MM.1S (cell line): ENCODE data around the gene DCBLD1.

Source experiments
- DNase-seq: peaks from one replicate; pipeline ENCODE4 v3.0.0-alpha.2; 2015
- H2AFZ ChIP-seq: fragments of 300-600 bp; sonication (generic); 2 replicates; pipeline ENCODE4 v1.6.0; 2016; ENCODE audit warnings: antibody characterized with exemption, low read length
- H3F3A ChIP-seq: fragments of 300-600 bp; sonication (generic); 2 replicates; pipeline ENCODE4 v1.6.1; 2016; ENCODE audit warnings: mild to moderate bottlenecking, antibody characterized with exemption, low read length, moderate library complexity, mixed read lengths; ENCODE audit not compliant: insufficient read depth
- H3K27ac ChIP-seq: fragments of 300-600 bp; sonication (generic); 2 replicates; pipeline ENCODE4 v1.5.1; 2016; ENCODE audit warnings: mild to moderate bottlenecking, low read length
- H3K27me3 ChIP-seq: fragments of 300-600 bp; sonication (generic); replicated peaks from 2 replicates; pipeline ENCODE4 v1.6.0; 2016; ENCODE audit warnings: low read length; ENCODE audit not compliant: insufficient read depth
- H3K36me3 ChIP-seq: fragments of 300-600 bp; sonication (generic); replicated peaks from 2 replicates; pipeline ENCODE4 v1.6.1; 2016; ENCODE audit warnings: mild to moderate bottlenecking, low read length, mixed read lengths; ENCODE audit not compliant: insufficient read depth
- H3K4me1 ChIP-seq: fragments of 300-600 bp; sonication (generic); 2 replicates; pipeline ENCODE4 v1.6.1; 2016; ENCODE audit warnings: low read length, mixed read lengths
- H3K4me2 ChIP-seq: fragments of 300-600 bp; sonication (generic); 2 replicates; pipeline ENCODE4 v1.6.0; 2016; ENCODE audit warnings: low read depth, low read length
- H3K4me3 ChIP-seq: fragments of 300-600 bp; sonication (generic); 2 replicates; pipeline ENCODE4 v1.5.1; 2016; ENCODE audit warnings: low read length, mixed read lengths
- H3K79me2 ChIP-seq: fragments of 300-600 bp; sonication (generic); 2 replicates; pipeline ENCODE4 v1.6.1; 2016; ENCODE audit warnings: mixed run types, low read length, mixed read lengths
- H3K9ac ChIP-seq: fragments of 300-600 bp; sonication (generic); 2 replicates; pipeline ENCODE4 v1.6.1; 2016; ENCODE audit warnings: low read length, mixed read lengths
- H3K9me2 ChIP-seq: fragments of 300-600 bp; sonication (generic); replicated peaks from 2 replicates; pipeline ENCODE4 v1.6.1; 2016; ENCODE audit warnings: mild to moderate bottlenecking, low read length, mixed read lengths; ENCODE audit not compliant: insufficient read depth
- H3K9me3 ChIP-seq: fragments of 300-600 bp; sonication (generic); replicated peaks from 2 replicates; pipeline ENCODE4 v1.6.1; 2016; ENCODE audit warnings: mild to moderate bottlenecking, low read length, mixed read lengths; ENCODE audit not compliant: insufficient read depth
- H4K20me1 ChIP-seq: fragments of 300-600 bp; sonication (generic); 2 replicates; pipeline ENCODE4 v1.6.1; 2016; ENCODE audit warnings: mild to moderate bottlenecking, low read length, moderate library complexity, mixed read lengths; ENCODE audit not compliant: insufficient read depth
- CTCF ChIP-seq: fragments of 300-600 bp; sonication (generic); IDR thresholded peaks from 2 replicates; pipeline ENCODE4 v1.5.1; 2016; ENCODE audit warnings: antibody characterized with exemption, low read length, mixed read lengths
- EZH2 ChIP-seq: fragments of 300-600 bp; sonication (generic); optimal IDR thresholded peaks from 2 replicates; pipeline ENCODE3; 2017; ENCODE audit warnings: low read depth, mild to moderate bottlenecking, antibody characterized with exemption, low read length, mixed read lengths
- EZH2phosphoT487 ChIP-seq: fragments of 300-600 bp; sonication (generic); IDR thresholded peaks from 2 replicates; pipeline ENCODE4 v1.6.1; 2018; ENCODE audit warnings: antibody characterized with exemption, low read length

DCBLD1 gene

GRCh38 chr6:117472667-117473066 lies 9.8 kb upstream of the DCBLD1 start:
- H3K79me2 ChIP-seq = no peaks in the 10 kb centered on the region
- no peak overlapping the region for H2AFZ ChIP-seq
- no peak overlapping the region for H3K27ac ChIP-seq
- no peaks in the 10 kb centered on the region for H4K20me1 ChIP-seq
- no peaks in the 10 kb centered on the region for H3K9me3 ChIP-seq
- no peak overlapping the region for H3K9ac ChIP-seq
- peak; percentile 39 for DNase-seq
- no peaks in the 10 kb centered on the region; the same call in 1 of the 2 replicates for H3F3A ChIP-seq
- no peak overlapping the region for H3K4me2 ChIP-seq
- H3K36me3 ChIP-seq = no peaks in the 10 kb centered on the region
- peaks cover 16% of the 10 kb centered on the region for H3K4me1 ChIP-seq
- no peak overlapping the region for H3K4me3 ChIP-seq
- no peaks in the 10 kb centered on the region for H3K9me2 ChIP-seq
- no peak for TF ChIP-seq EZH2phosphoT487
- no peaks in the 10 kb centered on the region for H3K27me3 ChIP-seq

- peaks cover 5% of the 10 kb centered on the region for H3F3A ChIP-seq
- H3K36me3 ChIP-seq = no peaks in the 10 kb centered on the region
- no peaks in the 10 kb centered on the region for H3K9me3 ChIP-seq
- H3K9ac ChIP-seq = no peak overlapping the region
- H3K4me3 ChIP-seq = no peak overlapping the region
- H3K4me1 ChIP-seq = peaks cover 22% of the 10 kb centered on the region
- H3K4me2 ChIP-seq = no peak overlapping the region
- no peak for DNase-seq
- H4K20me1 ChIP-seq = no peaks in the 10 kb centered on the region
- H3K79me2 ChIP-seq = no peaks in the 10 kb centered on the region
- H3K9me2 ChIP-seq = no peaks in the 10 kb centered on the region
- no peak overlapping the region for H3K27ac ChIP-seq
- TF ChIP-seq EZH2phosphoT487 = no peak
- TF ChIP-seq EZH2 = no peak
- TF ChIP-seq CTCF = no peak
- no peak overlapping the region for H2AFZ ChIP-seq
- no peaks in the 10 kb centered on the region for H3K27me3 ChIP-seq
Measured at GRCh38 chr6:117473401-117473800, 9.1 kb upstream of the DCBLD1 start.

- Histone ChIP-seq H4K20me1 (no peaks in the 10 kb centered on the region), H3K27ac (peak overlapping the region; percentile 60; the same call in 1 of the 2 replicates), H3K79me2 (no peaks in the 10 kb centered on the region; the same call in 1 of the 2 replicates), H3K9me2 (no peaks in the 10 kb centered on the region), H3F3A (peaks cover 32% of the 10 kb centered on the region), H3K9me3 (no peaks in the 10 kb centered on the region), H3K36me3 (no peaks in the 10 kb centered on the region), H3K27me3 (no peaks in the 10 kb centered on the region), H3K4me2 (peak overlapping the region; percentile 73), H3K9ac (peak overlapping the region; percentile 25; the same call in 1 of the 2 replicates), H3K4me1 (peaks cover 27% of the 10 kb centered on the region), H2AFZ (peak overlapping the region; percentile 62), H3K4me3 (peak overlapping the region; percentile 48)
- TF ChIP-seq EZH2 (no peak), EZH2phosphoT487 (no peak), CTCF (peak; percentile 74)
- DNase-seq = peak; percentile 83
Measured at GRCh38 chr6:117477988-117478852, 4.3 kb upstream of the DCBLD1 start.

GRCh38 chr6:117478853-117479231 lies 3.6 kb upstream of the DCBLD1 start:
- H3K79me2 ChIP-seq = peaks cover 2% of the 10 kb centered on the region
- peaks cover 27% of the 10 kb centered on the region for H3K4me1 ChIP-seq
- no peaks in the 10 kb centered on the region for H3K9me2 ChIP-seq
- H3K9ac ChIP-seq = peak overlapping the region; percentile 25; the same call in 1 of the 2 replicates
- peak overlapping the region; percentile 73 for H3K4me2 ChIP-seq
- H3K4me3 ChIP-seq = peak overlapping the region; percentile 48; the same call in 1 of the 2 replicates
- peaks cover 38% of the 10 kb centered on the region for H3F3A ChIP-seq
- H3K9me3 ChIP-seq = no peaks in the 10 kb centered on the region
- no peak for DNase-seq
- no peaks in the 10 kb centered on the region for H3K36me3 ChIP-seq
- peak overlapping the region; percentile 60; the same call in 1 of the 2 replicates for H3K27ac ChIP-seq
- H4K20me1 ChIP-seq = no peaks in the 10 kb centered on the region
- TF ChIP-seq CTCF (no peak), EZH2phosphoT487 (no peak), EZH2 (no peak)
- H2AFZ ChIP-seq = peak overlapping the region; percentile 62
- no peaks in the 10 kb centered on the region for H3K27me3 ChIP-seq
